C4-2B (cell line): ENCODE measurements around the gene PSMD8.
A peak's percentile ranks its signal among the peaks of the same experiment; 100 is the strongest.

ENCODE experiments used
- H3K27ac ChIP-seq: fragments of 450-650 bp; 2 replicates; pipeline ENCODE4 v1.5.1; 2017
- ZFX ChIP-seq: fragments of 450-650 bp; IDR thresholded peaks from 2 replicates; pipeline ENCODE4 v1.6.1; 2017
- TF ChIP-seq, protein P1 (sequence below): fragments of 450-650 bp; conservative IDR thresholded peaks from 2 replicates; pipeline ENCODE4 v1.5.1; 2017; ENCODE audit warnings: mild to moderate bottlenecking

PSMD8 gene

DNA sequence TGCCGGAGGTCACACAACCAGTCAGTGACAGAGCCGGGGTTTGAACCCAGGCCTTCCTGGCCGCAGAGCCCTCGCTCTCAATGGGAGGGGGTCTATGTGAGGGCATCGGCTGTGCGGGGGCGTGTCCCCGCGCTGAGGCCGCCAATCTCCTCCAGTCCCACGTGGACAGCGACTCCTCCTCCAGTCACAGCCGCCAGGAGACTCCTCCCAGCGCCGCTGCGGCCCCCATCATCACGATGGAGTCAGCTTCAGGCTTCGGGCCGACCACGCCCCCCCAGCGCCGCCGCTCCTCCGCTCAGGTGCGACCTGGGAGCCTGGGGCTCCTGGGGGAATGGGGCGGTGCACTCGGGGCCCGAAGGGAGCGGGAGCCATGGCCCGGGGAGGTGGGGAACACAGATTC lies 20.1 kb downstream of the PSMD8 start:
- H3K27ac ChIP-seq, result no peak overlapping the region
- TF ChIP-seq, protein P1, sequence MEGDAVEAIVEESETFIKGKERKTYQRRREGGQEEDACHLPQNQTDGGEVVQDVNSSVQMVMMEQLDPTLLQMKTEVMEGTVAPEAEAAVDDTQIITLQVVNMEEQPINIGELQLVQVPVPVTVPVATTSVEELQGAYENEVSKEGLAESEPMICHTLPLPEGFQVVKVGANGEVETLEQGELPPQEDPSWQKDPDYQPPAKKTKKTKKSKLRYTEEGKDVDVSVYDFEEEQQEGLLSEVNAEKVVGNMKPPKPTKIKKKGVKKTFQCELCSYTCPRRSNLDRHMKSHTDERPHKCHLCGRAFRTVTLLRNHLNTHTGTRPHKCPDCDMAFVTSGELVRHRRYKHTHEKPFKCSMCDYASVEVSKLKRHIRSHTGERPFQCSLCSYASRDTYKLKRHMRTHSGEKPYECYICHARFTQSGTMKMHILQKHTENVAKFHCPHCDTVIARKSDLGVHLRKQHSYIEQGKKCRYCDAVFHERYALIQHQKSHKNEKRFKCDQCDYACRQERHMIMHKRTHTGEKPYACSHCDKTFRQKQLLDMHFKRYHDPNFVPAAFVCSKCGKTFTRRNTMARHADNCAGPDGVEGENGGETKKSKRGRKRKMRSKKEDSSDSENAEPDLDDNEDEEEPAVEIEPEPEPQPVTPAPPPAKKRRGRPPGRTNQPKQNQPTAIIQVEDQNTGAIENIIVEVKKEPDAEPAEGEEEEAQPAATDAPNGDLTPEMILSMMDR, result no peak
- no peak for TF ChIP-seq ZFX

- H3K27ac ChIP-seq, result no peak overlapping the region
- TF ChIP-seq, protein P1, result no peak
- TF ChIP-seq ZFX, result no peak
These were observed 21.2 kb downstream of the PSMD8 start for GRCh38 chr19:38395381-38396114.

DNA sequence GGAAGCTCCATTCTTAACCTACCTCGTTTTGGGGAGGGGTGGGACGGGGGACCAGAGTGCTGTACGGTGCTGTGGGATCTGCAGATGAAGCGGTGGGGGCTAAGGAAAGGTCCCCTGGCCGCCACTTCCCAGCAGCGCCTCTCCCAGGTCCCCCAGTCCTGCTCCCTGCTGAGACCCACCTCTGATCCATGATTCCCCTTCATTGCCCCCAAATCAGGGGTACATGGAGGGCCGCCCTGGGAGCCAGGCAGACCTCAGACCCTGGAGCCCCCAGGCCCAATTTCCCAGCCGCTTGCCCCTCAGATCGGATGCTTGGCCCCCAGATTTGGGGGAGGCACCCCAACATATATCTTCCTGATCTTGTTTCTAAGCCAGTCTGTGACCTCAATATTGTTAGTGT lies 24.7 kb downstream of the PSMD8 start:
- H3K27ac ChIP-seq, result no peak overlapping the region
- TF ChIP-seq, protein P1, result no peak
- no peak for TF ChIP-seq ZFX

DNA sequence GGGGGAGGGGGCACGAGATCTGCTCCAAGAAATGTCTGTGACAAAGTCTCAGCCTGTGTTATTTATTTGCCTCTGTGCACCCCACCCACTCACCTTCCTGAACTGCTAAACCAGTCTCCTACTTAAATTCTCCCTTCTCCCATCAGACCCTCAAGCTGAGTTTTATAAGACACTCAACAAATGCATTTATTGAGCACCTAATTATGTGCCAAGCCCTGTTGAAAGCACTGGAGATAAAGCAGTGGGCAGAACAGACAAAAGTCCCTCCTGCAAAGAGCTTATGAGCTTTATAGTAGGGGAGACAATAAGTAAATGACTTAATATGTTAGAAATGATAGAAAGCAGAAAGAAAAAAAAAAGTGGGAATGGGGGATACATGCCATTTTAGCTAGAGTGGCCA lies 25.2 kb downstream of the PSMD8 start:
- H3K27ac ChIP-seq, result no peak overlapping the region
- TF ChIP-seq ZFX, result no peak
- TF ChIP-seq, protein P1, result no peak

GRCh38 chr19:38400361-38400760 lies 26.0 kb downstream of the PSMD8 start:
- no peak overlapping the region for H3K27ac ChIP-seq
- no peak for TF ChIP-seq ZFX
- TF ChIP-seq, protein P1, result no peak

DNA sequence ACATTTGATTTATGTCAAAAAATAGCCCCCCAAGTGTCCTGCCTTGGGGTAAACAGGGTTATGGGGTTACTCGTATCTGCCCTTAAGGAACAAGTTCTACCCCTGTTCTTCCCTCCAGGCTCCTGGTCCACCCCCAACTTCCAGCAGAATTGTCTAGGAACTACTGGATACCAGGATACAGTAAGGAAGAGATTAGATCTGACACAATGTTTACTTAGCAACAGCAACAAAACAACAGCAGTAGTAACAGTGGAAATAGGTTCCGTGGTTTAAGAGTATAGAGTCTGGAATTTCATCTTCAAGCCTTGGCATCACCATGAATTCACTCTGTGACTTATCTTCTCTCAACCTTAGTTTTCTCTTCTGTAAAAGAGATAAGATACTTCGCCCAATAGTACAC lies 26.8 kb downstream of the PSMD8 start:
- no peak overlapping the region for H3K27ac ChIP-seq
- TF ChIP-seq, protein P1, result no peak
- no peak for TF ChIP-seq ZFX

DNA sequence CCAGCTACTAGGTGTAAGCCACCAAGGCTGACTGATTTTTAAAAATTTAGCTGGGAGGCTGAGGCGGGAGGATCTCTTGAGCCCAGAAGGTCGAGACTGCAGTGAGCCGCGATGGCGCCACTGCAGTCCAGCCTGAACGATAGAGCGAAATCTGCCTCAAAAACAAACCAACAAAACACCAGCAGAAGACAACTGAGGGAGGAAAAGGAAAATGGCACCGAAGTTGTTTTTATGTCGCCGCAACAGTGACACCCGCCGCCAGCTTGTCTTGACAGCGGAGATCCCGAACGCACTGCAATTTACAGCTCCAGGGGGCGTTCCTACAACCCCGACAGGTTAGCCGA lies 28.2 kb downstream of the PSMD8 start:
- H3K27ac ChIP-seq, result peak overlapping the region; percentile 90
- TF ChIP-seq ZFX, result no peak
- TF ChIP-seq, protein P1, result no peak
